ENCODE results near the gene RGS5. TPM values are rescaled to one million over a fixed set of nuclear protein-coding genes. Genes with fewer than 3 reads are reported as not detected.

Gene RGS5
- total and polyA plus RNA-seq, 2 experiments from 2014 or later, result 23.4 to 48.3 TPM

- TF ChIP-seq REST (IDR thresholded peaks at IDR 0.05; ENCODE audit: unreplicated experiment) (no peak), EZH2 (IDR thresholded peaks at IDR 0.05; ENCODE audit: low read depth, unreplicated experiment) (no peak), CTCF (conservative IDR thresholded peaks at IDR 0.05; ENCODE audit: low read depth in 2 of 2) (no peak), ETS1 (IDR thresholded peaks at IDR 0.05) (no peak), JUNB (IDR thresholded peaks at IDR 0.05; ENCODE audit: unreplicated experiment) (no peak)
These were observed 86.8 kb downstream of the RGS5 start (continued) for GRCh38 chr1:163115887-163116286.

- H3K27ac ChIP-seq (ENCODE audit: low read depth), result no peak overlapping the region
- H3K27me3 Mint-ChIP-seq (ENCODE audit: insufficient read depth, low read depth, poor library complexity), result no peaks in the 10 kb centered on the region
- H3K27ac Mint-ChIP-seq, result no peak overlapping the region
- H3K79me2 ChIP-seq (replicated peaks; ENCODE audit: insufficient read depth), result no peaks in the 10 kb centered on the region
- TF ChIP-seq ETS1 (IDR thresholded peaks at IDR 0.05), result no peak
- no peaks in the 10 kb centered on the region for H3K36me3 ChIP-seq (ENCODE audit: insufficient read depth)
- H3K9me3 Mint-ChIP-seq, result peaks cover 18% of the 10 kb centered on the region; the same call in 2 of the 3 replicates
- no peaks in the 10 kb centered on the region for H3K4me1 ChIP-seq (ENCODE audit: insufficient read depth)
- H3F3A ChIP-seq (replicated peaks; ENCODE audit: low read depth), result no peaks in the 10 kb centered on the region
- ATAC-seq (no peak), DNase-seq (ENCODE audit: low spot score) (no peak)
- H3K4me3 Mint-ChIP-seq, result no peak overlapping the region
- peaks cover 4% of the 10 kb centered on the region; the same call in 2 of the 3 replicates for H3K36me3 Mint-ChIP-seq (ENCODE audit: low read depth)
- no peaks in the 10 kb centered on the region for H4K20me1 ChIP-seq (replicated peaks; ENCODE audit: insufficient read depth)
- H3K4me3 ChIP-seq, result no peak overlapping the region
- no peak overlapping the region for H3K4me2 ChIP-seq
- H3K9me2 ChIP-seq (ENCODE audit: insufficient read depth), result peaks cover 3% of the 10 kb centered on the region
- H3K4me1 Mint-ChIP-seq, result no peaks in the 10 kb centered on the region
- H2AFZ ChIP-seq, result no peak overlapping the region
- H3K27me3 ChIP-seq (ENCODE audit: insufficient read depth), result no peaks in the 10 kb centered on the region
These were observed 95.1 kb downstream of the RGS5 start for GRCh38 chr1:163107655-163108054.
